GM21619 (cell line): ENCODE measurements around the gene ADGRL2.

Source experiments
- ATAC-seq: cut with Tn5 transposase; IDR thresholded peaks from one replicate; pipeline ENCODE4 v1.9.1; 2021; ENCODE audit not compliant: unreplicated experiment

The ADGRL2 gene

GRCh38 chr1:81899214-81899821 lies 98.6 kb downstream of the ADGRL2 start:
- no peak for ATAC-seq

GRCh38 chr1:81907575-81907974 lies 106.8 kb downstream of the ADGRL2 start:
- no peak for ATAC-seq

- no peak for ATAC-seq
These were observed 111.6 kb downstream of the ADGRL2 start for GRCh38 chr1:81912383-81912782.

GRCh38 chr1:81915937-81916336 lies 115.2 kb downstream of the ADGRL2 start:
- no peak for ATAC-seq

- no peak for ATAC-seq
These were observed 119.6 kb downstream of the ADGRL2 start for GRCh38 chr1:81920245-81920740.

- ATAC-seq: no peak
These were observed 120.2 kb downstream of the ADGRL2 start for GRCh38 chr1:81920886-81921285.

- no peak for ATAC-seq
These were observed 120.6 kb downstream of the ADGRL2 start for GRCh38 chr1:81921344-81921743.

GRCh38 chr1:81921851-81922462 lies 121.2 kb downstream of the ADGRL2 start:
- no peak for ATAC-seq

- no peak for ATAC-seq
These were observed 122.2 kb downstream of the ADGRL2 start for GRCh38 chr1:81922955-81923354.

GRCh38 chr1:81929106-81929505 lies 128.4 kb downstream of the ADGRL2 start:
- ATAC-seq: no peak

- ATAC-seq: no peak
These were observed 136.1 kb downstream of the ADGRL2 start for GRCh38 chr1:81936853-81937252.

- no peak for ATAC-seq
These were observed 137.2 kb downstream of the ADGRL2 start for GRCh38 chr1:81937791-81938450.

GRCh38 chr1:81948495-81948894 lies 147.8 kb downstream of the ADGRL2 start:
- ATAC-seq: no peak

- ATAC-seq: no peak
These were observed 148.7 kb downstream of the ADGRL2 start for GRCh38 chr1:81949421-81949820.

- ATAC-seq: no peak
These were observed 149.3 kb downstream of the ADGRL2 start for GRCh38 chr1:81950037-81950436.

- ATAC-seq: no peak
These were observed 150.0 kb downstream of the ADGRL2 start for GRCh38 chr1:81950591-81951244.

- no peak for ATAC-seq
These were observed 153.8 kb downstream of the ADGRL2 start for GRCh38 chr1:81954534-81955020.

- ATAC-seq: no peak
These were observed 167.2 kb downstream of the ADGRL2 start for GRCh38 chr1:81967951-81968350.

- no peak for ATAC-seq
These were observed 169.7 kb downstream of the ADGRL2 start for GRCh38 chr1:81970416-81970815.

- ATAC-seq: no peak
These were observed 173.6 kb downstream of the ADGRL2 start for GRCh38 chr1:81974222-81974841.

- no peak for ATAC-seq
These were observed 174.3 kb downstream of the ADGRL2 start for GRCh38 chr1:81974883-81975555.
